Measurements from ENCODE around the gene DNAJB5. TPM values are rescaled to one million over a fixed set of nuclear protein-coding genes. Genes with fewer than 3 reads are reported as not detected.

The DNAJB5 gene
- total RNA-seq, 1 donor from 2014 or later = 6.9 TPM

GRCh38 chr9:34976441-34976840 is 13.1 kb upstream of the DNAJB5 start:
- no peaks in the 10 kb centered on the region for H3K9me3 ChIP-seq
- no peaks in the 10 kb centered on the region for H3K4me1 ChIP-seq
- H3K4me3 ChIP-seq = no peak overlapping the region
- intact Hi-C loops (cut with DNase I) = no loop called here
- H3K27ac ChIP-seq = no peak overlapping the region
- TF ChIP-seq POLR2A (IDR thresholded peaks at IDR 0.05) (no peak), CTCF (IDR thresholded peaks at IDR 0.05) (no peak), POLR2AphosphoS5 (IDR thresholded peaks at IDR 0.05; ENCODE audit: insufficient read depth in 1 of 2, low read depth in 1 of 2) (no peak)
- H3K27me3 ChIP-seq = no peaks in the 10 kb centered on the region
- no peak for DNase-seq (ENCODE audit: extremely low spot score in 2 of 2)
- H3K36me3 ChIP-seq = no peaks in the 10 kb centered on the region

- Histone ChIP-seq H3K27ac (no peak overlapping the region), H3K36me3 (no peaks in the 10 kb centered on the region), H3K27me3 (no peaks in the 10 kb centered on the region), H3K4me1 (no peaks in the 10 kb centered on the region), H3K9me3 (no peaks in the 10 kb centered on the region), H3K4me3 (no peak overlapping the region)
- TF ChIP-seq POLR2A (IDR thresholded peaks at IDR 0.05) (no peak), CTCF (IDR thresholded peaks at IDR 0.05) (no peak)
- DNase-seq (ENCODE audit: extremely low spot score in 2 of 2) = no peak
- intact Hi-C loops (cut with DNase I) = no loop called here
Observed at GRCh38 chr9:34976992-34977391, 12.6 kb upstream of the DNAJB5 start.

- Histone ChIP-seq H3K27me3 (no peaks in the 10 kb centered on the region), H3K4me3 (no peak overlapping the region), H3K27ac (no peak overlapping the region), H3K4me1 (no peaks in the 10 kb centered on the region), H3K9me3 (no peaks in the 10 kb centered on the region), H3K36me3 (no peaks in the 10 kb centered on the region)
- TF ChIP-seq POLR2A (IDR thresholded peaks at IDR 0.05) (no peak), POLR2AphosphoS5 (IDR thresholded peaks at IDR 0.05; ENCODE audit: insufficient read depth in 1 of 2, low read depth in 1 of 2) (no peak)
- intact Hi-C loops (cut with DNase I) = no loop called here
- DNase-seq (ENCODE audit: extremely low spot score in 2 of 2) = no peak
Observed at GRCh38 chr9:34980181-34980761, 9.3 kb upstream of the DNAJB5 start.

DNA sequence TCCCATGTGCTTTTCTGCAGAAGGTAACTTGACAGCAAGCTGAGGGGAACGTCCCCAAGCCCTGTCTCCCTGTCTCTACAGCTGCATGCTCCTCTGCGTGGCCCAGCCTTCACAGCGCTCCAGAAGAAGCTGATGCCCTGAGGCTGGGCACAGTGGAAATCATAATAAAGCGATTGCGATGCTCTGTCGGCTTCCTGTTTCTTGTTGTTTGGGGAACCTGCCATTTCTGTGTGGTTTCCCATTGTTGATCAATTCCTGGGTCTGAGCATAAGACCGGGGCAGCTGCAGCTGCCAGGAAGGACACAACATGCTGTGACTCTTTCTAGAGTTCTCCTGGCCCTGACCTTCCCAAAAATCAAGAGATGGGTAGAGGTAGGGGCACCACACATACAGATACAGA is 7.2 kb upstream of the DNAJB5 start:
- Histone ChIP-seq H3K4me3 (no peak overlapping the region), H3K27me3 (no peaks in the 10 kb centered on the region), H3K27ac (no peak overlapping the region), H3K36me3 (no peaks in the 10 kb centered on the region), H3K4me1 (no peaks in the 10 kb centered on the region), H3K9me3 (no peaks in the 10 kb centered on the region)
- intact Hi-C loops (cut with DNase I) = no loop called here
- no peak for DNase-seq (ENCODE audit: extremely low spot score in 2 of 2)
- TF ChIP-seq POLR2AphosphoS5 (IDR thresholded peaks at IDR 0.05; ENCODE audit: insufficient read depth in 1 of 2, low read depth in 1 of 2) (no peak), CTCF (IDR thresholded peaks at IDR 0.05) (no peak), POLR2A (IDR thresholded peaks at IDR 0.05) (no peak)

- no peaks in the 10 kb centered on the region for H3K9me3 ChIP-seq
- TF ChIP-seq CTCF (IDR thresholded peaks at IDR 0.05) (no peak), POLR2A (IDR thresholded peaks at IDR 0.05) (no peak), POLR2AphosphoS5 (IDR thresholded peaks at IDR 0.05; ENCODE audit: insufficient read depth in 1 of 2, low read depth in 1 of 2) (no peak)
- H3K36me3 ChIP-seq = no peaks in the 10 kb centered on the region
- no peak overlapping the region for H3K4me3 ChIP-seq
- no peak overlapping the region for H3K27ac ChIP-seq
- no peaks in the 10 kb centered on the region for H3K4me1 ChIP-seq
- no peaks in the 10 kb centered on the region for H3K27me3 ChIP-seq
- DNase-seq (ENCODE audit: extremely low spot score in 2 of 2) = no peak
- intact Hi-C loops (cut with DNase I) = no loop called here
Observed at GRCh38 chr9:34983209-34983608, 6.3 kb upstream of the DNAJB5 start.
